ACC112 (cell line): Measurements from ENCODE around the gene RBM47.
"Not testable (repeated sequence)": the region's sequence is repeated elsewhere in the genome, so short reads cannot be mapped to it uniquely, and the experiment has no call there.

Source experiments
- H2AFZ ChIP-seq: fragments of 200-600 bp; sonication (generic); one replicate; pipeline ENCODE4 v1.6.0; 2017; ENCODE audit warnings: antibody characterized with exemption, low read length; ENCODE audit not compliant: unreplicated experiment
- H3K27ac ChIP-seq: fragments of 200-600 bp; sonication (generic); 2 replicates; pipeline ENCODE4 v1.5.1; 2014; ENCODE audit warnings: low read depth, mild to moderate bottlenecking, antibody characterized with exemption, low read length, moderate library complexity
- H3K27me3 ChIP-seq: fragments of 200-600 bp; sonication (generic); 2 replicates; pipeline ENCODE4 v1.6.1; 2014; ENCODE audit warnings: mild to moderate bottlenecking, antibody characterized with exemption, low read length, moderate library complexity, mixed read lengths; ENCODE audit not compliant: insufficient read depth
- H3K36me3 ChIP-seq: fragments of 200-600 bp; sonication (generic); 2 replicates; pipeline ENCODE4 v1.6.1; 2016; ENCODE audit warnings: mild to moderate bottlenecking, antibody characterized with exemption, low read length, moderate library complexity, mixed read lengths; ENCODE audit not compliant: insufficient read depth
- H3K4me1 ChIP-seq: fragments of 200-600 bp; sonication (generic); one replicate; pipeline ENCODE4 v1.6.1; 2016; ENCODE audit warnings: low read length, mixed read lengths; ENCODE audit not compliant: insufficient read depth, unreplicated experiment, control insufficient read depth
- H3K4me3 ChIP-seq: fragments of 200-600 bp; sonication (generic); 2 replicates; pipeline ENCODE4 v1.5.1; 2014; ENCODE audit warnings: mild to moderate bottlenecking, low read depth, low read length
- H3K79me2 ChIP-seq: fragments of 200-600 bp; sonication (generic); one replicate; pipeline ENCODE4 v1.6.0; 2016; ENCODE audit warnings: low read length; ENCODE audit not compliant: control insufficient read depth, unreplicated experiment, insufficient read depth

RBM47 gene

GRCh38 chr4:40446261-40446750 is 183.4 kb downstream of the RBM47 start:
- not testable (repeated sequence) for H3K4me1 ChIP-seq, H3K27me3 ChIP-seq, H3K27ac ChIP-seq, H3K79me2 ChIP-seq, H3K4me3 ChIP-seq, H3K36me3 ChIP-seq, H2AFZ ChIP-seq

- Histone ChIP-seq H3K79me2 (no peaks in the 10 kb centered on the region), H3K36me3 (no peaks in the 10 kb centered on the region), H3K4me3 (no peak overlapping the region), H2AFZ (no peak overlapping the region), H3K4me1 (no peaks in the 10 kb centered on the region), H3K27ac (no peak overlapping the region), H3K27me3 (peaks cover under 1% of the 10 kb centered on the region; the same call in 1 of the 2 replicates)
These were observed 184.0 kb downstream of the RBM47 start for GRCh38 chr4:40445671-40446070.

- Histone ChIP-seq H3K36me3 (no peaks in the 10 kb centered on the region), H3K27me3 (peaks cover 3% of the 10 kb centered on the region), H3K4me3 (no peak overlapping the region), H3K79me2 (no peaks in the 10 kb centered on the region), H3K27ac (no peak overlapping the region), H2AFZ (no peak overlapping the region), H3K4me1 (no peaks in the 10 kb centered on the region)
These were observed 188.2 kb downstream of the RBM47 start for GRCh38 chr4:40441430-40441829.

DNA sequence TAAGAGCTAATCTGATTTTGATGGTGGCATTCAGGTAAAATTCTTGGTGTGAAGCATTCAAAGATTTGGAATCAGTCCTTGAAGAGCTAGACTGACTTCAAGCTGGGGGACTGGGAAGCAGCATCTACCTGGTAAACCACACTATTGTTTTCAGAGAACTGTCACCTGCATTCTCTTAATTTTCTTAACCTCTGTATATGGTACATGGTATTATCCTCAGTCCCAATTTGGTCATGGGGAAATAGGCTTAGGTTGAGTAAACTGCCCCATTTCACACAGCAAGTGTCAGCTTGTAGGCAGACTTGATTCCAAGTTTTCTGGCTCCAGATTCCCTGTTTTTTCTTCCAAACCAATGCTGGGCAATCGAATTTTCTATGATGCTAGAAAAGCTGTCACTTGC is 190.1 kb downstream of the RBM47 start:
- no peak overlapping the region for H3K27ac ChIP-seq
- no peaks in the 10 kb centered on the region for H3K79me2 ChIP-seq
- no peak overlapping the region for H3K4me3 ChIP-seq
- H3K27me3 ChIP-seq = peaks cover 3% of the 10 kb centered on the region
- H3K36me3 ChIP-seq = no peaks in the 10 kb centered on the region
- H2AFZ ChIP-seq = no peak overlapping the region
- no peaks in the 10 kb centered on the region for H3K4me1 ChIP-seq

- H3K4me3 ChIP-seq = no peak overlapping the region
- H2AFZ ChIP-seq = no peak overlapping the region
- H3K79me2 ChIP-seq = no peaks in the 10 kb centered on the region
- H3K27me3 ChIP-seq = peaks cover 3% of the 10 kb centered on the region
- no peaks in the 10 kb centered on the region for H3K36me3 ChIP-seq
- no peak overlapping the region for H3K27ac ChIP-seq
- no peaks in the 10 kb centered on the region for H3K4me1 ChIP-seq
These were observed 191.2 kb downstream of the RBM47 start for GRCh38 chr4:40438384-40439026.

DNA sequence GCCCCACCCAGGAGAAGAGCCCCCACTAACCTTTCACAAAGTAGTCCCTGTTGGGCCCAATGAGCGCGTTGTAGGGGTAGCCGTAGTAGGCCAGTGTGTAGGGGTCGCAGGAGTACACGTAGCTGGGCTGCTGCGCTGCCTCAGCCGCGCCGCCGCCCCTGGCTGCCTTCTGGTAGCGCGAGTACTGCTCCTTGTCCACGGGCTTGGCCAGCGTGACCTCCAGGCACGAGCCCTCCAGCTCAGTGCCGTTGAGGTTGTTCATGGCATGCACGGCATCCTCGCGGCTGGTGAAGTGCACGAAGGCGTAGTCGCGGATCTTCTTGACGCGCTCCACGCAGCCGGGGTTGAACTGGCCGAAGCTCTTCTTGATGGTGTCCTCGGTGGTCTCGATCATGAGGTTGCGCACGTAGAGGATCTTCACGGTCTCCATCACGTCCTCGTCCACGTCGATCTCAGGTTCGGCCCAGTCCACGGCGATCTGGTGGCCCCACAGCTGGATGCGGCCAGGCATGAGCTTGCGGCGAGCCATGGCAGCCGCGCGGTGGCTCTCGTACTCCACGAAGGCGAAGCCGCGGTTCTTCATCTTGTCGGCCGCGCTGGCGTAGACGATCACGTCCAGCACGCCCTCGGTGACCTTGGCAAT is 191.8 kb downstream of the RBM47 start:
- Histone ChIP-seq H3K36me3 (no peaks in the 10 kb centered on the region), H2AFZ (no peak overlapping the region), H3K4me3 (no peak overlapping the region), H3K79me2 (no peaks in the 10 kb centered on the region), H3K27me3 (peaks cover 3% of the 10 kb centered on the region), H3K4me1 (no peaks in the 10 kb centered on the region), H3K27ac (no peak overlapping the region)

DNA sequence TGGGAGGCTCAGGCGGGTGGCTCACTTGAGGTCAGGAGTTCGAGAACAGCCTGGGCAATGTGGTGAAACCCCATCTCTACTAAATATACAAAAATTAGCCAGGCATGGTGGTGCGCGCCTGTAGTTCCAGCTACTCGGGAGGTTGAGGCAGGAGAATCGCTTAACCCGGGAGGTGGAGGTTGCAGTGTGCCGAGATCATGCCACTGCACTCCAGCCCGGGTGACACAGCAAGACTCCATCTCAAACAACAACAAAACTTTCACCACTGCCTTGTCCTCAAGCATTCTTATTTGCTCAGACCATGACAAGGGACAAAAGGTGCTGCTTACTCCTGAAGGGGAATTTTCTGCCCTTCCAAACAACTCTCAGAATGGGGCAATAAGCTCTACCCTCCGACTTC is 194.4 kb downstream of the RBM47 start:
- H3K27ac ChIP-seq, H3K4me1 ChIP-seq, H3K79me2 ChIP-seq, H3K36me3 ChIP-seq, H3K4me3 ChIP-seq, H3K27me3 ChIP-seq, H2AFZ ChIP-seq: not testable (repeated sequence)

- Histone ChIP-seq H2AFZ (no peak overlapping the region), H3K4me1 (no peaks in the 10 kb centered on the region), H3K27me3 (no peaks in the 10 kb centered on the region), H3K36me3 (no peaks in the 10 kb centered on the region), H3K27ac (no peak overlapping the region), H3K4me3 (no peak overlapping the region), H3K79me2 (no peaks in the 10 kb centered on the region)
These were observed 195.5 kb downstream of the RBM47 start for GRCh38 chr4:40434126-40434687.

- Histone ChIP-seq H3K4me3 (no peak overlapping the region), H2AFZ (no peak overlapping the region), H3K79me2 (no peaks in the 10 kb centered on the region), H3K27me3 (no peaks in the 10 kb centered on the region), H3K4me1 (no peaks in the 10 kb centered on the region), H3K36me3 (no peaks in the 10 kb centered on the region), H3K27ac (no peak overlapping the region)
These were observed 197.2 kb downstream of the RBM47 start for GRCh38 chr4:40432504-40432903.

DNA sequence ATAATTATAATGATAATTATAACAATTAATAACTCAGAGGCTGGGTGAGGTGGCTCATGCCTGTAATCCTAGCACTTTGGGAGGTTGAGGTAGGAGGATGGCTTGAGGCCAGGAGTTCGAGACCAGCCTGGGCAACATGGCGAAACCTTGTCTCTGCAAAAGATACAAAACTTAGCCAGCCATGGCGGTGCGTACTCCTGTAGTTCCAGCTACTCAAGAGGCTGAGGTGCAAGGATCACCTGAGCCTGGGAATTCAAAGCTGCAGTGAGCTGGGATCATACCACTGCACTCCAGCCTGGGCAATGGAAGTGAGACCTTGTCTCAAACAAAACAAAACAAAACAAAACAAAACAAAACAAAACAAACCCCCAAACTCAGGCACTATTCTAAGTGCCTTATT is 201.8 kb downstream of the RBM47 start:
- not testable (repeated sequence) for H3K4me1 ChIP-seq, H3K27me3 ChIP-seq, H3K79me2 ChIP-seq, H2AFZ ChIP-seq, H3K4me3 ChIP-seq, H3K36me3 ChIP-seq, H3K27ac ChIP-seq

- peaks cover 6% of the 10 kb centered on the region for H3K4me1 ChIP-seq
- H3K27me3 ChIP-seq = no peaks in the 10 kb centered on the region
- H3K27ac ChIP-seq = no peak overlapping the region
- H3K79me2 ChIP-seq = no peaks in the 10 kb centered on the region
- H2AFZ ChIP-seq = no peak overlapping the region
- no peak overlapping the region for H3K4me3 ChIP-seq
- no peaks in the 10 kb centered on the region for H3K36me3 ChIP-seq
These were observed 202.5 kb downstream of the RBM47 start for GRCh38 chr4:40427128-40427527.
